SKM-1 treated with dmso at 0.1 percent for 144 hours (cell line): ENCODE results near the gene TAGLN.

Source experiments
- DNase-seq: peaks from one replicate; lab custom pipeline; 2025; ENCODE audit not compliant: unreplicated experiment; lab: John Stamatoyannopoulos, UW

The TAGLN gene

GRCh38 chr11:117212697-117213355 is 13.7 kb downstream of the TAGLN start:
- no peak for DNase-seq

- DNase-seq, result no peak
Measured at GRCh38 chr11:117214404-117215110, 15.4 kb downstream of the TAGLN start.

GRCh38 chr11:117217141-117218084 is 18.2 kb downstream of the TAGLN start:
- DNase-seq, result no peak

- DNase-seq, result no peak
Measured at GRCh38 chr11:117218133-117218915, 19.2 kb downstream of the TAGLN start.

GRCh38 chr11:117219001-117219400 is 19.8 kb downstream of the TAGLN start:
- no peak for DNase-seq

GRCh38 chr11:117219455-117219854 is 20.3 kb downstream of the TAGLN start:
- DNase-seq, result no peak

GRCh38 chr11:117219995-117220394 is 20.8 kb downstream of the TAGLN start:
- no peak for DNase-seq

GRCh38 chr11:117220568-117220967 is 21.4 kb downstream of the TAGLN start:
- DNase-seq, result no peak

- DNase-seq, result no peak
Measured at GRCh38 chr11:117220999-117221774, 22.0 kb downstream of the TAGLN start.

GRCh38 chr11:117221775-117222517 is 22.8 kb downstream of the TAGLN start:
- no peak for DNase-seq

- DNase-seq, result no peak
Measured at GRCh38 chr11:117222991-117223740, 24.0 kb downstream of the TAGLN start.

GRCh38 chr11:117223741-117224689 is 24.8 kb downstream of the TAGLN start:
- no peak for DNase-seq

- DNase-seq, result no peak
Measured at GRCh38 chr11:117225553-117226170, 26.5 kb downstream of the TAGLN start.

- peak; percentile 87 for DNase-seq
Measured at GRCh38 chr11:117226388-117227385, 27.5 kb downstream of the TAGLN start.

- DNase-seq, result no peak
Measured at GRCh38 chr11:117228091-117228490, 28.9 kb downstream of the TAGLN start.

- DNase-seq, result no peak
Measured at GRCh38 chr11:117229411-117229810, 30.2 kb downstream of the TAGLN start.
